HCEC 1CT (cell line): ENCODE results near the gene MCF2L2.

ENCODE experiments used
- DNase-seq: peaks from one replicate; pipeline ENCODE4 v3.0.0-alpha.2; 2017

Gene MCF2L2

GRCh38 chr3:183288117-183288516 is 140.3 kb downstream of the MCF2L2 start:
- DNase-seq: no peak

- DNase-seq: peak; percentile 90
Observed at GRCh38 chr3:183287301-183287971, 141.0 kb downstream of the MCF2L2 start.

GRCh38 chr3:183285828-183286457 is 142.5 kb downstream of the MCF2L2 start:
- DNase-seq: peak; percentile 99

- no peak for DNase-seq
Observed at GRCh38 chr3:183285318-183285717, 143.1 kb downstream of the MCF2L2 start.

DNA sequence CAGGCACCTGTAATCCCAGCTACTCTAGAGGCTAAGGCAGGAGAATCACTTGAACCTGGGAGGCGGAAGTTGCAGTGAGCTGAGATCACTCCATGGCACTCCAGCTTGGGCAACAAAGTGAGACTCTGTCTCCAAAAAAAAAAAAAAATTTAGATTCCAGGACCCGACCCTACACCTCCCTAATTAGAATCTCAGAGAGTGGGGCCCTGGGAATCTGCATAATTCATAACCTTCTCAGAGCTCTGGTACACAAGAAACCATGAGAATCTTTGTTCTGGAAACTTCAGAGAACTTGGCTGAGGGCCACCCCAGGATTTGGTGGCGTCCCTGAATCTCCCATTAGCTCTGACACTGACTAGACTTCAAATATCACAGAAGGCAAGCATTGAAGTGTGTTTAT is 143.8 kb downstream of the MCF2L2 start:
- no peak for DNase-seq

- DNase-seq: peak; percentile 74
Observed at GRCh38 chr3:183283886-183284285, 144.5 kb downstream of the MCF2L2 start.

- no peak for DNase-seq
Observed at GRCh38 chr3:183281126-183281797, 147.2 kb downstream of the MCF2L2 start.

DNA sequence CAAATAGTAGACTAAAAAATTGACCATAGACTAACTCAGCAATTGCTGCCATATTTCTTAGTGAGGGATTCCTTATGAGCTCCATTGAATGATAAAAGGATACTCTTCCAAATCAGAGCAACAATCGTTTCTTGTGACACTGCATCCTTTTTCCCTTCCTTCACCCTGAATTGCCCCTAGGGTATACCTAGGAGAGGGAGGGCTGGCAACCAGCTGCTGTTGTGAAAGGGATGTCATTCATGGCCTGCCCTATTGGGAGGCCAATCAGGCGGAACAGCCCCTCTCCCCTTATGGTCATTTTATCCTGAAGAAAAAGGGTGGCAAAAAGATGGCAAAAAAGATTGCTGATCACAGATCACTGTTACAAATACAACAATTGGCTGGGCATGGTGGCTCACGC is 149.0 kb downstream of the MCF2L2 start:
- no peak for DNase-seq

DNA sequence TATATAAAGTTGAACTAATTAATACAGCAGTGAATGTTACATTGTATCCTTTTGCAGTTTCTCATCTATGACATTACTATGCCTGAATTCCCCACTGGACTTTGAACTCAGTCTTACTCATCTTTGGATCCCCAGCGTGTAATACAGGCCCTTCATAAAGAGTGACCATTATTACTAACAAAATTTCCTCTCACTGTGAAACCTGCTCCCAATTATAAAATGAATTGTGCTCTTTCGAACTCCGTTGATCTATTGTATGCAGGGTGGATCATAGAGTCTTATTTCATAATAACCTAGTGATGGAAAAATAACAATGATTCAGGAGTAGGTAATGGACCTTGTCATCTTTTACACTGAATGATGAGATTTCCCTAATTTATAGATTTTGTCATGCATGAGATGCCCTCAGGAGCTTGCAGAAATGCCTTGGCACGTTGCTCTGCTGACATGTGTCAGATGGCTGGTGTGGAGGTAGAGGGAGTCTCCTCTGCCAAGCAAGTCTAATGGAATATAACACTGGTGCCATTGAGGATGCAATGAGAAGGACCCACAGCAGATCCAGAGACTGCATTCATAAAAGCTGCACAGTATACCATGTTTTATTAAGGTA is 149.8 kb downstream of the MCF2L2 start:
- peak; percentile 54 for DNase-seq

DNA sequence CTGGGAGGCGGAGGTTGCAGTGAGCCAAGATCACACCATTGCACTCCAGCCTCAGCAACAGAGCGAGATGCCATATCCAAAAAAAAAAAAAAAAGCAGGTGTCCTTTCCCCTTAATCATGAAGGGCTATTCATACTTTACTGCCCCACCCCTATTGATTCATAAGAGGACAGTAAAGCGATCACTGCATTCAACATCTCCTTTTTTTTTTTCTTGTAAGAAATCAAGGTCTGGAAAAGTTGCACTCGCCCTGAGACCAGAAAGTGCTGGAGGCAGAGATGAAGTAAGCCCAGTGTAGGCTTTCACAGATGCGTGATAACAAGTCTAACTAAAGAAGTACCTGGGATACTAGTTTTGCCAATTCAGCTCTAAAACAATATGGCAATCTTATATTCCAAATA is 151.2 kb downstream of the MCF2L2 start:
- no peak for DNase-seq

GRCh38 chr3:183275937-183276336 is 152.5 kb downstream of the MCF2L2 start:
- no peak for DNase-seq

- peak; percentile 59 for DNase-seq
Observed at GRCh38 chr3:183275418-183275817, 153.0 kb downstream of the MCF2L2 start.

GRCh38 chr3:183274609-183275008 is 153.8 kb downstream of the MCF2L2 start:
- DNase-seq: peak; percentile 77

GRCh38 chr3:183272791-183273190 is 155.6 kb downstream of the MCF2L2 start:
- no peak for DNase-seq

DNA sequence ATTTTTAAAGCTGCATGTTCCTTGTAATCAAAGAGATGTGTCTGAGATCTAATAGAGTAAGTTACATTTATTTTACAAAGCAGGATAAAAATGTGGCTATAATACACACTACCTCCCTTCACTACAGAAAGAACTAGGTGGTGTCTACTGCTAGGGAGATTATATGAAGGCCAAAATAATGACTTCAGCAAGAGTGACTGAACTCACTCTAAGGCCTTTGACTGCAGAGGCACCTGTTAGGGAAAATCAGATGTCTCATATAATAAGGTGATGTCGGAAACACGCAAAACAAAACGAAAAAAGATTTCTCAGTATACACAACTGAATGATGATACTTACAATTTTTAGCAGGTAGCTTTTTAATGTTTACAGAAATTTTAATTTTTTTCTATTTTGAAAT is 156.3 kb downstream of the MCF2L2 start:
- DNase-seq: no peak

- DNase-seq: no peak
Observed at GRCh38 chr3:183270344-183270743, 158.1 kb downstream of the MCF2L2 start.

DNA sequence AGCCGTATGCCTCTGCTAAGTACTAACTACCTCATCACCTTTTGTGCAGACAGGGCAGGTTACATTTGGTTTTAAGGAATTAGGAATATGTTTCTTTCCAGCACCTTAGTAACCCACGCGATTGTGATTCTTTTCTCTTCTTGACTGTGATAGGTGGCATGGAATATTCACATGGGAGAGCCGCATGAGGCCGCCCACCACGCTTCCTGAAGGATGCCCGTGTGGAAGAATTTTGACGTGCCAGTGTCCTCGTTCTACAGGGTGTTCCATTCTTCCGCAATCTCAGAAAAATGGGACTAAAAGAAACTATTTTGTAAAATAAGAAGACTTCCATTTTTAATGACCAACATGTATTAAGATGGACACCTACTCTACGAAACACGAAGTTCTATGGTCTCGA is 159.1 kb downstream of the MCF2L2 start:
- no peak for DNase-seq

- DNase-seq: no peak
Observed at GRCh38 chr3:183268366-183268765, 160.1 kb downstream of the MCF2L2 start.

DNA sequence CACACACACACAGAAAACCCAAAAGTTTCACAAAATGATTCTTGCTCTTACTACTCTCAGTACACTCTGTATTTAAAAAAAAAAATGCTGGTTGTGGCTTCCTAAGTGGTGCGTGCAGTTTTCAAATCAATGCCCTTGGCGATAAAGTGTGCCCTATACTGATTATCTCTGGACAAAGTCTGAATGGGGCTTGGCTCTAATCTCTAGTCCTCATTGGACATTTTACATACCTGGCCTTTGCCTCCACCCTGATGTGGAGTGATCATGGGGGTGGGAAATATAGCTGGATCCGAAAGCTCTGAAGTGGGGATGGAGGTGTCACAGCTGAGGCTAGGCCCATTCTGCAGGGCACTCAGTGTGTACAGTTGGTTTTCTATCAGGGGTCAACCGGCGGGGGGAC is 161.3 kb downstream of the MCF2L2 start:
- DNase-seq: no peak

- DNase-seq: no peak
Observed at GRCh38 chr3:183266454-183266853, 162.0 kb downstream of the MCF2L2 start.

GRCh38 chr3:183265834-183266417 is 162.5 kb downstream of the MCF2L2 start:
- DNase-seq: peak; percentile 83

- no peak for DNase-seq
Observed at GRCh38 chr3:183265157-183265642, 163.2 kb downstream of the MCF2L2 start.

DNA sequence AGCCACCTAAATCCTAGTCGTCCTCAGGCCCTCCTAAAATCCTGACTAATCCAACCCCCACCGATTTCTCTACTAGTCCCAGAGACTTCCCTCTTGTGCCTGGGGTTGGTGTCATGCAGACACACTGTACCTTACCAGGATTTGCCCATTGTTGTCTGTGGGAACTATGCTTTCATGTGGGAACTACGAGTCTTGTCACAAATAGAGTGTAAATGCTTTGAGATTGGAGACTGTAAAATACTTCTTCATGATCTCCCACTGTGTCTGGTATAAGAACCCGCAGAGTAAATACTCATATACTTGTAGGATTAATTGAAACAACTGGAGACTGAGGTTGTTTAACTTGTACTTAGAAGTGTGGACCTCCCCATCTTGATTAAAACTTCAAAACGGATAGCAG is 164.2 kb downstream of the MCF2L2 start:
- no peak for DNase-seq
